ENCODE results near the gene FOSL1. TPM values are rescaled to one million over a fixed set of nuclear protein-coding genes. Genes with fewer than 3 reads are reported as not detected.

The FOSL1 gene
- total and polyA plus RNA-seq, 2 experiments from 2014 or later, result 14.6 to 17.1 TPM

DNA sequence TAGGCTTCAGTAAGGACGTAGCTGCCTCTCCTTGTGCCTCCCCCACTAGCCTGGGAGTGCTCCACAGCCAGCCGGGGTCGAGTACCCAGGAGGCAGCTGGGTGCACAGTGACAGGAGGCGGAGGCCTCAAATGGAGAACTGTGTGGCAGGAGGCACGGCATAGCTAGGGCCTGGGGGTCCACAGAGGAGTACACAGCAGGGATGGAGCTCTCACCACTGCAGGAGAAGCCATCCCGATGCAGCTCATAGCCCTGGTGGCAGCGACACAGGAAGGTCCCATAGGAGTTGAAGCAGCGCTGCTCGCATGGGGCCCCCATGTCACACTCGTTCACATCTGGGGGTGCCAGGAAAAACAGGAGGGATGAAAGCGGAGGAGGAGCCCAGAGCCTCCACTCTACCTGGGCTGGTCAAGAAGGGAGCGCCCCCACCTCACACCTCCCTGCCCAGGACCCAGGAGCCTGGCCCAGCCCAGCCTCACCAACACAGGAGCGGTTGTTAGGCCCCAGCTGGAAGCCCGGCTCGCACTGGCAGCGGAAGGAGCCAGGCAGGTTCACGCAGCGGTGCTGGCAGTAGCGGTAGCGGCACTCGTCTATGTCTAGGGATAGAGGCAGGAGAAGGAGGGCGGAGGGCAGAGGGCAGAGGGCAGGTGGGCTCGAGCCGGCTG is 30.4 kb downstream of the FOSL1 start:
- Histone ChIP-seq H3K9me2 (ENCODE audit: insufficient read depth) (no peaks in the 10 kb centered on the region), H3K79me2 (replicated peaks; ENCODE audit: insufficient read depth) (no peaks in the 10 kb centered on the region), H3K27me3 (ENCODE audit: insufficient read depth) (peaks cover 29% of the 10 kb centered on the region), H2AFZ (no peak overlapping the region), H4K20me1 (replicated peaks; ENCODE audit: insufficient read depth) (no peaks in the 10 kb centered on the region; the same call in 1 of the 2 replicates), H3K4me2 (no peak overlapping the region), H3K4me1 (ENCODE audit: insufficient read depth) (no peaks in the 10 kb centered on the region; the same call in 1 of the 2 replicates), H3K27ac (ENCODE audit: low read depth) (no peak overlapping the region), H3K4me3 (no peak overlapping the region), H3K36me3 (ENCODE audit: insufficient read depth) (no peaks in the 10 kb centered on the region; the same call in 1 of the 2 replicates), H3F3A (replicated peaks; ENCODE audit: low read depth) (peaks cover 9% of the 10 kb centered on the region; the same call in 1 of the 2 replicates)
- Mint-ChIP-seq H3K27me3 (ENCODE audit: insufficient read depth, low read depth, poor library complexity) (peaks cover 43% of the 10 kb centered on the region), H3K9me3 (no peaks in the 10 kb centered on the region; the same call in 2 of the 3 replicates), H3K36me3 (ENCODE audit: low read depth) (peaks cover 9% of the 10 kb centered on the region; the same call in 2 of the 3 replicates), H3K4me3 (no peak overlapping the region), H3K27ac (no peak overlapping the region), H3K4me1 (peaks cover 8% of the 10 kb centered on the region)
- DNase-seq (ENCODE audit: low spot score), result no peak
- no peak for TF ChIP-seq CREB1 (CRISPR knock-in tag; IDR thresholded peaks at IDR 0.05; ENCODE audit: low read depth)
- TF ChIP-seq JUNB (IDR thresholded peaks at IDR 0.05; ENCODE audit: unreplicated experiment), result no peak
- TF ChIP-seq ZNF331 (CRISPR knock-in tag; IDR thresholded peaks at IDR 0.05; ENCODE audit: low read depth), result no peak
- TF ChIP-seq EZH2phosphoT487 (IDR thresholded peaks at IDR 0.05; ENCODE audit: unreplicated experiment), result no peak
- TF ChIP-seq, protein P1, sequence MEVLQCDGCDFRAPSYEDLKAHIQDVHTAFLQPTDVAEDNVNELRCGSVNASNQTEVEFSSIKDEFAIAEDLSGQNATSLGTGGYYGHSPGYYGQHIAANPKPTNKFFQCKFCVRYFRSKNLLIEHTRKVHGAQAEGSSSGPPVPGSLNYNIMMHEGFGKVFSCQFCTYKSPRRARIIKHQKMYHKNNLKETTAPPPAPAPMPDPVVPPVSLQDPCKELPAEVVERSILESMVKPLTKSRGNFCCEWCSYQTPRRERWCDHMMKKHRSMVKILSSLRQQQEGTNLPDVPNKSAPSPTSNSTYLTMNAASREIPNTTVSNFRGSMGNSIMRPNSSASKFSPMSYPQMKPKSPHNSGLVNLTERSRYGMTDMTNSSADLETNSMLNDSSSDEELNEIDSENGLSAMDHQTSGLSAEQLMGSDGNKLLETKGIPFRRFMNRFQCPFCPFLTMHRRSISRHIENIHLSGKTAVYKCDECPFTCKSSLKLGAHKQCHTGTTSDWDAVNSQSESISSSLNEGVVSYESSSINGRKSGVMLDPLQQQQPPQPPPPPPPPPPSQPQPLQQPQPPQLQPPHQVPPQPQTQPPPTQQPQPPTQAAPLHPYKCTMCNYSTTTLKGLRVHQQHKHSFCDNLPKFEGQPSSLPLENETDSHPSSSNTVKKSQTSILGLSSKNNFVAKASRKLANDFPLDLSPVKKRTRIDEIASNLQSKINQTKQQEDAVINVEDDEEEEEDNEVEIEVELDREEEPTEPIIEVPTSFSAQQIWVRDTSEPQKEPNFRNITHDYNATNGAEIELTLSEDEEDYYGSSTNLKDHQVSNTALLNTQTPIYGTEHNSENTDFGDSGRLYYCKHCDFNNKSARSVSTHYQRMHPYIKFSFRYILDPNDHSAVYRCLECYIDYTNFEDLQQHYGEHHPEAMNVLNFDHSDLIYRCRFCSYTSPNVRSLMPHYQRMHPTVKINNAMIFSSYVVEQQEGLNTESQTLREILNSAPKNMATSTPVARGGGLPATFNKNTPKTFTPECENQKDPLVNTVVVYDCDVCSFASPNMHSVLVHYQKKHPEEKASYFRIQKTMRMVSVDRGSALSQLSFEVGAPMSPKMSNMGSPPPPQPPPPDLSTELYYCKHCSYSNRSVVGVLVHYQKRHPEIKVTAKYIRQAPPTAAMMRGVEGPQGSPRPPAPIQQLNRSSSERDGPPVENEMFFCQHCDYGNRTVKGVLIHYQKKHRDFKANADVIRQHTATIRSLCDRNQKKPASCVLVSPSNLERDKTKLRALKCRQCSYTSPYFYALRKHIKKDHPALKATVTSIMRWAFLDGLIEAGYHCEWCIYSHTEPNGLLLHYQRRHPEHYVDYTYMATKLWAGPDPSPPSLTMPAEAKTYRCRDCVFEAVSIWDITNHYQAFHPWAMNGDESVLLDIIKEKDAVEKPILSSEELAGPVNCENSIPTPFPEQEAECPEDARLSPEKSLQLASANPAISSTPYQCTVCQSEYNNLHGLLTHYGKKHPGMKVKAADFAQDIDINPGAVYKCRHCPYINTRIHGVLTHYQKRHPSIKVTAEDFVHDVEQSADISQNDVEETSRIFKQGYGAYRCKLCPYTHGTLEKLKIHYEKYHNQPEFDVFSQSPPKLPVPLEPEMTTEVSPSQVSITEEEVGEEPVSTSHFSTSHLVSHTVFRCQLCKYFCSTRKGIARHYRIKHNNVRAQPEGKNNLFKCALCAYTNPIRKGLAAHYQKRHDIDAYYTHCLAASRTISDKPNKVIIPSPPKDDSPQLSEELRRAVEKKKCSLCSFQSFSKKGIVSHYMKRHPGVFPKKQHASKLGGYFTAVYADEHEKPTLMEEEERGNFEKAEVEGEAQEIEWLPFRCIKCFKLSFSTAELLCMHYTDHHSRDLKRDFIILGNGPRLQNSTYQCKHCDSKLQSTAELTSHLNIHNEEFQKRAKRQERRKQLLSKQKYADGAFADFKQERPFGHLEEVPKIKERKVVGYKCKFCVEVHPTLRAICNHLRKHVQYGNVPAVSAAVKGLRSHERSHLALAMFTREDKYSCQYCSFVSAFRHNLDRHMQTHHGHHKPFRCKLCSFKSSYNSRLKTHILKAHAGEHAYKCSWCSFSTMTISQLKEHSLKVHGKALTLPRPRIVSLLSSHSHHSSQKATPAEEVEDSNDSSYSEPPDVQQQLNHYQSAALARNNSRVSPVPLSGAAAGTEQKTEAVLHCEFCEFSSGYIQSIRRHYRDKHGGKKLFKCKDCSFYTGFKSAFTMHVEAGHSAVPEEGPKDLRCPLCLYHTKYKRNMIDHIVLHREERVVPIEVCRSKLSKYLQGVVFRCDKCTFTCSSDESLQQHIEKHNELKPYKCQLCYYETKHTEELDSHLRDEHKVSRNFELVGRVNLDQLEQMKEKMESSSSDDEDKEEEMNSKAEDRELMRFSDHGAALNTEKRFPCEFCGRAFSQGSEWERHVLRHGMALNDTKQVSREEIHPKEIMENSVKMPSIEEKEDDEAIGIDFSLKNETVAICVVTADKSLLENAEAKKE (CRISPR knock-in tag; IDR thresholded peaks at IDR 0.05), result no peak
- TF ChIP-seq ZNF114 (CRISPR knock-in tag; IDR thresholded peaks at IDR 0.05), result no peak
- no peak for TF ChIP-seq NANOG (IDR thresholded peaks at IDR 0.05; ENCODE audit: borderline replicate concordance)
- TF ChIP-seq, protein P2, sequence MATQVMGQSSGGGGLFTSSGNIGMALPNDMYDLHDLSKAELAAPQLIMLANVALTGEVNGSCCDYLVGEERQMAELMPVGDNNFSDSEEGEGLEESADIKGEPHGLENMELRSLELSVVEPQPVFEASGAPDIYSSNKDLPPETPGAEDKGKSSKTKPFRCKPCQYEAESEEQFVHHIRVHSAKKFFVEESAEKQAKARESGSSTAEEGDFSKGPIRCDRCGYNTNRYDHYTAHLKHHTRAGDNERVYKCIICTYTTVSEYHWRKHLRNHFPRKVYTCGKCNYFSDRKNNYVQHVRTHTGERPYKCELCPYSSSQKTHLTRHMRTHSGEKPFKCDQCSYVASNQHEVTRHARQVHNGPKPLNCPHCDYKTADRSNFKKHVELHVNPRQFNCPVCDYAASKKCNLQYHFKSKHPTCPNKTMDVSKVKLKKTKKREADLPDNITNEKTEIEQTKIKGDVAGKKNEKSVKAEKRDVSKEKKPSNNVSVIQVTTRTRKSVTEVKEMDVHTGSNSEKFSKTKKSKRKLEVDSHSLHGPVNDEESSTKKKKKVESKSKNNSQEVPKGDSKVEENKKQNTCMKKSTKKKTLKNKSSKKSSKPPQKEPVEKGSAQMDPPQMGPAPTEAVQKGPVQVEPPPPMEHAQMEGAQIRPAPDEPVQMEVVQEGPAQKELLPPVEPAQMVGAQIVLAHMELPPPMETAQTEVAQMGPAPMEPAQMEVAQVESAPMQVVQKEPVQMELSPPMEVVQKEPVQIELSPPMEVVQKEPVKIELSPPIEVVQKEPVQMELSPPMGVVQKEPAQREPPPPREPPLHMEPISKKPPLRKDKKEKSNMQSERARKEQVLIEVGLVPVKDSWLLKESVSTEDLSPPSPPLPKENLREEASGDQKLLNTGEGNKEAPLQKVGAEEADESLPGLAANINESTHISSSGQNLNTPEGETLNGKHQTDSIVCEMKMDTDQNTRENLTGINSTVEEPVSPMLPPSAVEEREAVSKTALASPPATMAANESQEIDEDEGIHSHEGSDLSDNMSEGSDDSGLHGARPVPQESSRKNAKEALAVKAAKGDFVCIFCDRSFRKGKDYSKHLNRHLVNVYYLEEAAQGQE (IDR thresholded peaks at IDR 0.05; ENCODE audit: unreplicated experiment), result no peak
- TF ChIP-seq, protein P3, sequence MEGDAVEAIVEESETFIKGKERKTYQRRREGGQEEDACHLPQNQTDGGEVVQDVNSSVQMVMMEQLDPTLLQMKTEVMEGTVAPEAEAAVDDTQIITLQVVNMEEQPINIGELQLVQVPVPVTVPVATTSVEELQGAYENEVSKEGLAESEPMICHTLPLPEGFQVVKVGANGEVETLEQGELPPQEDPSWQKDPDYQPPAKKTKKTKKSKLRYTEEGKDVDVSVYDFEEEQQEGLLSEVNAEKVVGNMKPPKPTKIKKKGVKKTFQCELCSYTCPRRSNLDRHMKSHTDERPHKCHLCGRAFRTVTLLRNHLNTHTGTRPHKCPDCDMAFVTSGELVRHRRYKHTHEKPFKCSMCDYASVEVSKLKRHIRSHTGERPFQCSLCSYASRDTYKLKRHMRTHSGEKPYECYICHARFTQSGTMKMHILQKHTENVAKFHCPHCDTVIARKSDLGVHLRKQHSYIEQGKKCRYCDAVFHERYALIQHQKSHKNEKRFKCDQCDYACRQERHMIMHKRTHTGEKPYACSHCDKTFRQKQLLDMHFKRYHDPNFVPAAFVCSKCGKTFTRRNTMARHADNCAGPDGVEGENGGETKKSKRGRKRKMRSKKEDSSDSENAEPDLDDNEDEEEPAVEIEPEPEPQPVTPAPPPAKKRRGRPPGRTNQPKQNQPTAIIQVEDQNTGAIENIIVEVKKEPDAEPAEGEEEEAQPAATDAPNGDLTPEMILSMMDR (conservative IDR thresholded peaks at IDR 0.05; ENCODE audit: low read depth in 2 of 2), result no peak
- no peak for ATAC-seq

All from GM23338 (cell line).